ENCODE measurements around the gene CD302.

- no peak for TF ChIP-seq CTCF (IDR thresholded peaks at IDR 0.05; ENCODE audit: borderline replicate concordance, extremely low read depth, low read length, poor library complexity, severe bottlenecking)
- TF ChIP-seq EZH2 (IDR thresholded peaks at IDR 0.05; ENCODE audit: borderline replicate concordance, low read depth, low read length, severe bottlenecking) = no peak
These were observed 1.8 kb upstream of the CD302 start for GRCh38 chr2:159799833-159800232.

All from DND-41 (cell line).